HEK293T (cell line): Measurements from ENCODE around the gene FCSK.

Experiments
- ARNT ChIP-seq: fragments of 450-650 bp; IDR thresholded peaks from 2 replicates; pipeline ENCODE4 v1.6.1; 2017; ENCODE audit warnings: mild to moderate bottlenecking
- BHLHE40 ChIP-seq: fragments of 450-650 bp; IDR thresholded peaks from 2 replicates; pipeline ENCODE4 v1.6.1; 2016; ENCODE audit warnings: mild to moderate bottlenecking, moderate library complexity, borderline replicate concordance
- CTBP1 ChIP-seq: fragments of 450-650 bp; IDR thresholded peaks from 2 replicates; pipeline ENCODE4 v1.6.1; 2016; ENCODE audit warnings: borderline replicate concordance
- FOXK2 ChIP-seq: fragments of 450-650 bp; IDR thresholded peaks from 2 replicates; pipeline ENCODE4 v1.6.1; 2016; ENCODE audit warnings: mild to moderate bottlenecking
- FOXM1 ChIP-seq: fragments of 450-650 bp; IDR thresholded peaks from 2 replicates; pipeline ENCODE4 v1.6.1; 2017; ENCODE audit warnings: mild to moderate bottlenecking, borderline replicate concordance
- L3MBTL2 ChIP-seq: fragments of 450-650 bp; conservative IDR thresholded peaks from 2 replicates; pipeline ENCODE4 v1.6.1; 2016; ENCODE audit warnings: mild to moderate bottlenecking
- LEF1 ChIP-seq: fragments of 450-650 bp; IDR thresholded peaks from 2 replicates; pipeline ENCODE4 v1.6.1; 2017; ENCODE audit warnings: mild to moderate bottlenecking, borderline replicate concordance
- PKNOX1 ChIP-seq: fragments of 450-650 bp; IDR thresholded peaks from 2 replicates; pipeline ENCODE4 v1.6.1; 2016

GRCh38 chr16:70416748-70417616 is 37.4 kb upstream of the FCSK start:
- TF ChIP-seq FOXK2 (no peak), FOXM1 (no peak), ARNT (no peak), PKNOX1 (no peak), BHLHE40 (no peak), LEF1 (no peak), L3MBTL2 (no peak), CTBP1 (no peak)
